ENCODE results near the gene CTSA.
"Not testable (repeated sequence)": the region's sequence is repeated elsewhere in the genome, so short reads cannot be mapped to it uniquely, and the experiment has no call there.

Gene CTSA

DNA sequence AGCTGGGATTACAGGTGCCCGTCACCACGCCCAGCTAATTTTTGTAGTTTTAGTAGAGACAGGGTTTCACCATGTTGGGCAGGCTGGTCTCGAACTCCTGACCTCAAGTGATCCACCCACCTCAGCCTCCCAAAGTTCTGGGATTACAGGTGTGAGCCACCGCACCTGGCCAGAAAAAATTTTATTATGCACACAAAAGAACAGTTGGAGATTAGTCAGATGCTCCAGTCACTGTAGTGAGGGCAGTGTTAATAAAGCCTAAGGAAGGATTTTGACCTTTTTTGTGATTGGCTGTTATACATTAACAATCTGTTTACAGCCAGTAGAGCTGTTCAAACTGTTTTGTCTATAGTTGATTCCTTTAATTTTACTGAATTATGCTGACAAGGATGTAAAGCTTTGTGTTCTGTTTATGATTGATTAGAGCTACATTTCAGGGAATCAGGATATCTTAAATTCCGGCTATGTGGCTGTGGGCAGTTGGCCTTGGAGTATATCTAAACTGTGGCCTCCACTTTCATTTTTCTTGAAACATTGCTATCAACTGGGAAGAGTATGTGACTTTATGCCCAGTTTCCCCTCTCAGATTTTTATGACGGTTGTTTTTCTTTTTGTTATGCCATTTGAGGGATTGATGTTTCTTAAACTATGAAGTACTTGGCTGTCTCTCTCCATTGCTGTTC lies 23.9 kb upstream of the CTSA start:
- no peak for DNase-seq

DNA sequence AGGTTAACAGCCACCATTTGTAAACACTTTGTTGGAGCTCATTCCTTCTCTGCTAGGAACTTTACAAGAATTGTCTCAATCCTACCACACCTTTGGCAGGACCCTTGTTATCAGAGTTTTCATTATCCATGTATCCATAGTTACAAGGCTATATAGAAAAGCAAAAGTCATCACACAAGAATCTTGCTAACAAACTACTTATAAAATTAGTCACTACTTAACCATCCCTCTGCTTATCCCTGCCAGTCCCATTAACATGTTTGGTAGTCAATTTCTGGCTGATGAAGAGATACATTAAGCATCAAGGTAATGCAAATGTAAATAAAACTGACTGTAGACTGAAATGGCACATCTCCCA lies 23.3 kb upstream of the CTSA start:
- DNase-seq: no peak

DNA sequence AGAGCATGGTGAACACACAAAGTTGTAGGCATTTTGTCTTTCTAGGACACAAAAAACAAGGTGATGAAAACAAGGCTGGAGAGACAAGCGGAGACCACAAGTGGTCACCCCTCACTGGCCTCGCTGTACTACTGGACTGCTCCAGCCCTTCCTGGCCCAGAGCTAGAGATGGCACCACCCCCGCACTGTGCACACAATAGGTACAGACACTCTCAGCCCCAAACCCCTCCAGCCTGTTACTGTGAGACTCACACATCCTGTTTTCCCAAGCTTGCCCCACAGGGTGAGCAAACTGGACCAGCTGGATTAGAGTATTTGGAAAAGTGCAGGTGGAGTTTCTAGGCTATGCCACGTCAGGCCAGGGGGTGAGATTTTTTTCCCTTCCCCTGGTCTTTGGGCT lies 18.5 kb upstream of the CTSA start:
- no peak for DNase-seq

DNA sequence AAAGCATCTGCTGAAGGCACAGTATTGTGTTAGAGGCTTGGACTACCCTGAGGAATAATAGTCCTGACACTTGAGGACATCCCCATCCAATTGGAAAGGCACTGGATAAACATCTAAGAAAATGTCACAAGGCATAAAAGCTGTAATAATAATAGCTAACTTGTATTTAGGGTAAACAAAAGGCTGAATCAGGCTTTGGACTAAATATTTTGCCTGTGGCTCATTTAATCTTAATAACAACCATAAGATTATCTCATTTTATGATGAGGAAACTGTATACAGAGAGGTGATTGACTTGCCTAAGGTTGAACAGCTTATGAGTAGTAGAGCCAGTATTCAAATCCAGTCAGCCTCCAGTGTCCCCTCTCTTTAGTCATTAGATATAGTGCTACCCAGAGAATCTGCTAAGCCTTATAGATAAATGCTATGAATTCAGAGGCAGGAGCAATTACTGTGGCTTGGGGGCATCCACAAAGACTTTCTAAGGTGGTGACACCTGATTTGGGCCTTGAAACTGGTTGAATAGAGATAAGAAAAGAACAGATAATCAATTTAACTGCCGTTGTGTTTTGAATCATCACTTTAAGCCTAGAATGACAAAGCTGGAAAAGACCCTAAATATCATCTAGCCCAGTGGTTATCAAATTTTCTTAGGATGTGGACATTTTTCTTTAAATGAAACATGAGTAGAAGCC lies 17.6 kb upstream of the CTSA start:
- DNase-seq: no peak

DNA sequence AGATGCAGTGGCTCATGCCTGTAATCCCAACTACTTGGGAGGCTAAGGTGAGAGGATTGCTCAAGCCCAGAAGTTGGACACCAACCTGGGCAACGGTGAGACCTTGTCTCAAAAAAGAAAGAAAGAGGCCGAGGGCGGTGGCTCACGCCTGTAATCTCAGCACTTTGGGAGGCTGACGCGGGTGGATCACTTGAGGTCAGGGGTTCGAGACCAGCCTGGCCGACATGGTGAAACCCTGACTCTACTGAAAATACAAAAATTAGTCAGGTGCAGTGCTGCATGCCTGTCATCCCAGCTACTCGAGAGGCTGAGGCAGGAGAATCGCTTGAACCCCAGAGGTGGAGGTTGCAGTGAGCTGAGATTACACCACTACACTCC lies 17.0 kb upstream of the CTSA start:
- DNase-seq: not testable (repeated sequence)

DNA sequence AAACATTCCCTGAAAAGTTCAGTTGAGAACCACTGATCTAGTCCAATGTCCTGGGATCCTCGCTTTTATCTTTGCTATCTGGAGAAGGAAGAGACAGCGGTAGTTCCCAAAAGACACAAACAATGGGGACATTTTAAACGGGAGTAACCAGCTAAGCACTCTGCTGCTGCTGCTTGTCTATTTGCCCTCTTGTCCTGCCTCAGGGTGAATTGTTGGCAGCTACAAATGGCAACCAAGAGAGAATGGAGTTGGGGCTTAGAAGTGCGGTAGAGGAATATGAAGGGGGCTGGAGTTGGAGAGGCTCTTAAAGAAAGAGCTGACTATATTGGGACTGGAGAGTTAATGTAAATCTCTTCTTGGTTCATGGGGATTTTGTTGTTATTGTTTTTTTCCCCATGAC lies 16.6 kb upstream of the CTSA start:
- DNase-seq: no peak

DNA sequence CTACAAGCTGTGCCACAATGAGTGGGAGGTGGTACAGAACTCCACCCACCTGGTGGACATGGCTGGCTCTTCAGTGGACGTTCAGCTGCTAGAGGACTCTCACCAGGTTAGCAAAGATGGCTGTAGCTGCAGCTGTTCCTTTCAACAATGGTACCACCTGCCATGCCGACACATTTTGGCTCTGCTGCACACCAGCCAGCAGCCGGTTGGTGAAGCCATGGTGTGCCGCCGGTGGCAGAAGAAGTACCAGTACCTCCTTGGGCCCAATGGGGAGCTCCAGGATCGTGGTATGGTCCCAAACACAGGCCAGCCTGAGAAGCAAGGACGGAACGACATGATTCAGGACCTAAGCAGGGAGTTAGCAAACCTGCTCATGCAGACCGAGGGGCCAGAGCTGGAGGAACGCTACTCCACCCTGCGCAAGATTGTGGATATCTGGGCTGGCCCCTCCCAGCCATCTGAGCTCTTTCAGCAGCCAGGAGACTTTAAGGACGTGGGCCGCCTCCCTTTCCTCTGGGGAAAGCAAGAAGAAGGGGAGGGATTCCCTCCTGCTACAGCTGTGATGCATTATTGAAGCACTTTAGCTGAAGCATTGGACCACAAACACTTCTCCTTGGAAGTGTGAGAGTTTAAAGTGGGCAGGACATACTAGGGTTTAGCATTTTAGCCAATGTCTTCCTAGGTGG lies 12.9 kb upstream of the CTSA start:
- no peak for DNase-seq

DNA sequence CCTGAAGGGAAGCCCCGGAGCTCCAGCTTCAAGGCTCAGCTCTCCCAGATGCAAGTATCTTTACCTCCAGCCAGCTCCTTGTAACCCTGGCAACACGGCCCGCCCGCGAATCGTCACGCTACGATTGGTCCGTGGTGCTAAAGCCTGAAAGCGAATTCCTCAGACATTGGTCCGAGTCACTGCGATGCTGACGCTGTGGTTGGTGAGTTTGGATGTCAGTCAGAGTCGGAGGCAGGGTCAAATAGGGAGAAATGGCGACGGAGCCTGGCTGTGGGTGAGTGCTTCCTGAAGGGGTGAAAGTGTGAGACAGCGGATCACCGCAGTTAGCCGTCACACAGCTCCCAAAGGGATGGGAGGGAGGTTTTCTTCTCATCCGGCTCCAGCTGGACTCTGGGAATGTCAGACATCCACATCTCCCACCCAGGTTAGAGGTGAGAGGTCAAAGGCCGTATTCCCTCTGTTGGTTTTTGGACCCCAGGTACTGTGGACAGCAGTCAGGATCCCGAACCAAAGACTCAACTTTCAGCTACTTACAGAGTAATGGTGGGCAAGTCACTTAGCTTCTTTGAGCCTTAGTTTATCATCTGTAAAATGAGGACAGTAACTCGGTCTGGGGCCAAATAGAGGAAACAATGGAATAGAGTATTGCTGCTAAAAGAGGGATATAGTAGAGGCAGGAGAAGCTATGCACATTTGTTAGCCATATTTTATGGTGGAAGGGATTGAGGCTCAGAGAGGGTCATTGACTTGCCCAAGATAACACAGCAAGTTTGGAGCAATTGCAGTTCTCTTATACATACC lies 9.9 kb upstream of the CTSA start, which contains the start of gene ZSWIM1:
TSS of gene ZSWIM1 (plus strand) at position 240 of the 801 bp plus-strand sequence. CDS start 1,366 bp downstream, outside the sequence.
- DNase-seq: peak; percentile 90

DNA sequence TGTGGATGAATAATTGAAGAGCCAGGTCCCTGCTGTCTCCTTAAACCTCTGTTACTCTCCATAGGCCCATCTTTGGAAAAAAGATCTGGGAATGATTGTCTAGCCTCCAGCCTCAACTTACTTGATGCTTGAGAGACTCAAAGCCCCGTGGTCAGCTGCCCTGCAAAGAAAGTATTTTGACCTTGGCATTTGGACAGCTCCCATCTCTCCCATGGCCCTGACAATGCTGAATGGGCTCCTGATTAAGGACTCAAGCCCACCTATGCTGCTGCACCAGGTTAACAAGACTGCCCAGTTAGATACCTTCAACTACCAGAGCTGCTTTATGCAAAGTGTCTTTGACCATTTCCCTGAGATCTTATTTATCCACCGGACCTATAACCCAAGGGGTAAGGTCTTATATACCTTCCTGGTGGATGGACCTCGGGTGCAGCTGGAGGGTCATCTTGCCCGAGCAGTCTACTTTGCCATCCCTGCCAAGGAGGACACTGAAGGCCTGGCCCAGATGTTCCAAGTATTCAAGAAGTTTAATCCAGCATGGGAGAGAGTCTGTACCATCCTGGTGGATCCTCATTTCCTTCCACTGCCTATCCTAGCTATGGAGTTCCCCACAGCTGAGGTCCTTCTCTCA lies 8.6 kb upstream of the CTSA start:
- DNase-seq: no peak

DNA sequence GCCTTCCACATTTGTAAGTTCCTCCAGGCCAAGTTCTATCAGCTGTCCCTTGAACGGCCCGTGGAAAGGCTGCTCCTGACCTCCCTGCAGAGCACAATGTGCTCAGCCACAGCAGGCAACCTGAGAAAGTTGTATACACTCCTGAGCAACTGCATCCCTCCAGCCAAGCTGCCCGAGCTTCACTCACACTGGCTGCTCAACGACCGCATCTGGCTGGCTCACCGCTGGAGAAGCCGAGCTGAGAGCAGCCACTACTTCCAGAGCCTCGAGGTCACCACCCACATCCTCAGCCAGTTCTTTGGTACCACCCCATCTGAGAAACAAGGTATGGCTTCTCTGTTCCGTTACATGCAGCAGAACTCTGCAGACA lies 8.1 kb upstream of the CTSA start:
- no peak for DNase-seq

DNA sequence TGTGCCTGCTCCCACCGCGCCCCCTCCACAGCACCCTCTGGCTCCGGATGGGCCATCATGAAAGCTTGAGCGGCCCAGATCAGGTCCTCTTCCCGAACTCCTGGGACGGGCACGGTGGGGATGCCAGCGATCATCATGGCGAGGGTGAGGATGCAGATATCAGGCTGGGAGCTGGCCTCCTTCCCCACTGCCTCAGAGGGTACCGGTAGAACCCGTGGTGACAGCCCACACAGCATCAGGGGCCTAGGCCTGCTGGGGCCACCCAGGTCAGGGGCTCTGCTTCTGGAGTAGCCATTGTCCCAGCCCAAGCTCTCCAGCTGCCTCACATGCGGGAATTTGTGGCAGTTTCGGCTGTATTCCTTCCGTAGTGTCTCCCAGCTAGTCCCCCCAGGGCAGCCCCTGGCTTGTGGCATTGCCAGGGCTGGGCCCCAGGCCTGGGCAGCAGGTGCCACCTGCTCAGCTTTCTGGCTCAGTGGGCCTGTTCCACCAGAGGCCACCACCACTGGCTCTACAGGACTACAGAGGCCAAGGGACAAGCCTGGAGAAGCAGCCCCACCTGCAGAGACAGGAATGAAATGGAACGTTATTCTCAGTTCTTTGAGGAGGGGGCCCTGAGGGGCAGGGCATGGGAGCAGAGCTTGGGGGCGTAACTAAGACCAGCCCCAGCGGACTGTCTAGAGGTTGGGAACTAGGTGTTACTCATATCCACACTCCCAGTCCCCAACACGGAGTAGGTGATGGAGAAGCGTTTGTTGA lies 4.4 kb upstream of the CTSA start:
- DNase-seq: no peak

DNA sequence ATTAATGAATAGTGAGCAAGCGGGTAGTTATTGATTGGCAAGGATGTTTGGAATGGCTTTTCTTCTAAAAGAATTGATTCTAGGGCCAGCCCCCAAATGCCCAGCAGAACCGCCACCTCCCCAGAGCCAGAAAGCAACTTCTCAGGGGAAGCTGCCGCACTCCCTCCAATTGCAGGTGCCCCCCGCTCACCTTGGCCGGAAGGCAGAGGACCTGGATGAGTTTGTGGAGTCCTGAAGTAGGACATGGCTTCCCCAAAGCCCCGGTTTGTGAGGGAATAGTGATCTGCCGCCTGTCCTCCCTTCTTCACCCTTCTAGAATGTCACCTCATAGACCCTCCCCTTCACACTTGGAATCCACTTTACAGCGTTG lies 3.8 kb upstream of the CTSA start, which contains the start of gene SPATA25:
TSS of gene SPATA25 (minus strand) at position 277 of the 370 bp plus-strand sequence. CDS start at position 245, 32 bp downstream.
- DNase-seq: no peak

DNA sequence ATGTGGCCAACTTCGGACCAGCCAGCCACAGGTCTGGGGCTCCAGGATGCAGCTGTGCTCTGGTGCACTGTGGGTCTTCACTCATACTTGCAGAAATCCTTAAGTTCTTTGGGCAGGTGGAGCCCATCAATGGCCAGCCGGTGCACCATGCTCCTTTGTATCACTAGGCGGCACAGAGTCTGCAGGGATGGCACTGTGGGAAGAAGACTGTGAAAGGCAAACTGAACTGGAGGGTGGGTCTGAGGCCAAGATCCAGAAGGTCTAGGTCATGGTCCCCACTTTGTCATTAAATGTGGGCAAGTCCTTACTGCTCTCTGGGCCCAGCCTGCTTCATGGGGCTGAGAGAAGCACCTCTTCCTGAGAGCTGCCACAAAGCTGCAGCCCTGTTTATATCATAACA lies 2.5 kb upstream of the CTSA start:
- DNase-seq: no peak

DNA sequence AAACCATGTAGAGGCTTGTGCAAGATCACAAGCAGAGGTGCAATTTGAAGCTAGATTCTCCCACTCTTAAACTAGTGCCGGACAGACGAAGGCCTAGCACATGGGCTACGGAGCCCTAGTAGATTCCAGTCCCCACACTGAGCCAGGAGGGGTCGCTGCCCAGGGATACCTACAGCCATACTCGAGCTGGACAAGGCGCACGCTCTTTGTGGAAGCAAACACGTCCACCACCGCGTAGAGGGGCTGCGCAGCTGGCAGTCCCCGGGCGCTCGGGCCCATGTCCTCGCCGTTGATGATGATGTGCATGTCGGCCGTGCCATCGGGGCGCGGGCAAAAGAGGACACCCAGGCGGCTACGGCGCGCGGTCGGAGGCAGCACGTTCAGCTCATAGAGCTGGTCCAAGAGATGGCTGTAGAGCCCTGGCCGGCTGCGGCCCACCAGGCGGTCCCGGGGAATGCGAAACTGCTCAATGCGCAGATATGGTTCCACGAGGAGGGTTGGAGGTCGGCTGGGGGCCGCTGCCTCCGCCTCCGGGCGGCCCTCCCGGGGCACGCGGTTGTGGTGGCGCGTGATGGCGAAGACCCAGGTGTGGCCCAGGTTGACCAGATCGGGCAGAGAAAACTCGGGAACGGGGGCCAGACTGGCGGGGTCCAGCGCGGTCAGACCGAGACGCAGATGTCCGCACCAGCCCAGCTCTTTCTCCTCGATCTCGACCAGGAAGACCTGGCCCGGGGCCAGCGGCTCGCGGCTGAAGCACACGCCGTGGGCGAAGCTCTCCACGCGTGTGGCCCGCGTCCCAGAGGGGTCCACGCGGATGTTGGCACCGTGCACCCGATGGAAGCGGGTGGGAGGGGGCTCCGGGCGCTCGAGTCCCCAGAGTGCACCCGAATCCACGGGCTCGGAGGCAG lies 804 bp upstream of the CTSA start:
- DNase-seq: peak; percentile 50

DNA sequence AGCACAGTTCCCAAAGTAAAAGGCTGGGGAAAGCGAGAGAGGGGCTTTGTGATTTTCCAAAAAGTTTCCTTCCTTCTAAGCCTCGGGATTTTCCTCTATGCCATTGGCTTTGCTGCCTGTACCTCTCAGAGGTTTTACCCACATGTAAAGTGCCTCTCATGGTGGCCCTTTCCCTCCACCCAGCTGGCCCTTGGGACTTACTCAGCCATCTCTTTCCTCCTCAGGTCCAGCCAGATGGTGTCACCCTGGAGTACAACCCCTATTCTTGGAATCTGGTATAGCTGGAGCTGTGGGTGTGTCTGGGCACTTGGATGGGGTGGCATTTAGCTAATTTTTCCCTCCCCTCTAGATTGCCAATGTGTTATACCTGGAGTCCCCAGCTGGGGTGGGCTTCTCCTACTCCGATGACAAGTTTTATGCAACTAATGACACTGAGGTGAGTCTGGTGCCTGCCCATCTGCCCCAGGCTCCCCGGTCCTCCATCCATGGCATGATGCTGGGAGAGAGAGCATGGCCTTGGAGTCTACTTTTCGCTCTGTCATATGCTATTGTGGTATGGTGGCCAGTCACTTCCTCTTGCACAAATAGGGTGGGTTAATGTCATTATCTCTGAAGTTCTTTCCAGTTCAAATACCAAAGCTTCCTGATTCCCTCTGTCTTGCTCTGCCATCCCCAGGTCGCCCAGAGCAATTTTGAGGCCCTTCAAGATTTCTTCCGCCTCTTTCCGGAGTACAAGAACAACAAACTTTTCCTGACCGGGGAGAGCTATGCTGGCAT lies 1.1 kb downstream of the CTSA start:
- DNase-seq: no peak

DNA sequence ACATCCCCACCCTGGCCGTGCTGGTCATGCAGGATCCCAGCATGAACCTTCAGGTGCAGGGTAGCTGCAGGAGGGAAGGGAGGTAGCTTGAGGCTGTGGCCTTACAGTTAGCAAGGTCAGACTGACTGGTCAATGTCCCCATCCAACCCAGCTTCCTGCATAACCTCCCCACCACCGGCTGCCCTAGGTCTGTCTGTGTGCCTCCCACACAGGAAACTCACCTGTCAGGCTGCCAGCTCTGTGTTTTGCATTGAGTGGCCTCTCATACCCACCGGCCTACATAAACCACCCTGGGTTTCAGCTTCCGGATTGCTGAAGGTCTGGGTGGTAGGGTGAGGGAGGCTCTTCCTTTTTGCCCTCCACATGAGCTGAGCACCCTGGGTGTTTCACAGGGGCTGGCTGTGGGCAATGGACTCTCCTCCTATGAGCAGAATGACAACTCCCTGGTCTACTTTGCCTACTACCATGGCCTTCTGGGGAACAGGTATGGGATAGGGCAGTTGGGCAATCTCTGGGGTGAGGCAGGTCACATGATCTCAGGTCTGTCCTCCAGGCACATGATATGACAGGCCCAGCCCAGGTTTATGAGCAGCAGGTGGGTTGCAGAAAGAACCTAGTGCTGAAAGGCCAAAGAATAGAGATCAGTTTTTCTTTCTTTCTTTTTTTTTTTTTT lies 1.8 kb downstream of the CTSA start:
- no peak for DNase-seq

DNA sequence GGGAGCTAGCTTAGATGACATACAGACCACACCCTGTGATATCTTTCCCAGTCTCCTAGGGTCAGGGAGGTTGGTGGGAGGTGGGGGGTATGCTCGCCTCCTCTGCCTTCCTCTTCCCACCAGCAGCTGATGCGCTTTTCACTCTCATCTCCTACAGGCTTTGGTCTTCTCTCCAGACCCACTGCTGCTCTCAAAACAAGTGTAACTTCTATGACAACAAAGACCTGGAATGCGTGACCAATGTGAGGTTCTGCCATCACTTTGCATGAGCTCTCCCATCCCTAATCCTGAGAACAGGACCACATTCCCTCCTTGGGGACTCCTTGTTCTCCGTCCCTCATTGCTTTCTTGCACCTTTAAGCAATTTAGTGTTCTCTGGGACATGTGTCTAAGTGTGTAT lies 2.7 kb downstream of the CTSA start:
- no peak for DNase-seq

DNA sequence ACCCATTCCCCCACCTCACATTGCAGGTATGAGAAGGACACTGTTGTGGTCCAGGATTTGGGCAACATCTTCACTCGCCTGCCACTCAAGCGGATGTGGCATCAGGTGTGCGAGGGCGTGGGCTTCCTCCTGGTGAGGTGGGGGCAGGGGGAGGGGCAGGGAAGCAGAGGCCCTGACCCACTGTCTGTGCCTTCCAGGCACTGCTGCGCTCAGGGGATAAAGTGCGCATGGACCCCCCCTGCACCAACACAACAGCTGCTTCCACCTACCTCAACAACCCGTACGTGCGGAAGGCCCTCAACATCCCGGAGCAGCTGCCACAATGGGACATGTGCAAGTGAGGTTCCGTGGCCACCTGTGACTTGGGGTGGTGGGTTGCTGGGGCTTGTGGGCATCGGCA lies 3.7 kb downstream of the CTSA start:
- no peak for DNase-seq

DNA sequence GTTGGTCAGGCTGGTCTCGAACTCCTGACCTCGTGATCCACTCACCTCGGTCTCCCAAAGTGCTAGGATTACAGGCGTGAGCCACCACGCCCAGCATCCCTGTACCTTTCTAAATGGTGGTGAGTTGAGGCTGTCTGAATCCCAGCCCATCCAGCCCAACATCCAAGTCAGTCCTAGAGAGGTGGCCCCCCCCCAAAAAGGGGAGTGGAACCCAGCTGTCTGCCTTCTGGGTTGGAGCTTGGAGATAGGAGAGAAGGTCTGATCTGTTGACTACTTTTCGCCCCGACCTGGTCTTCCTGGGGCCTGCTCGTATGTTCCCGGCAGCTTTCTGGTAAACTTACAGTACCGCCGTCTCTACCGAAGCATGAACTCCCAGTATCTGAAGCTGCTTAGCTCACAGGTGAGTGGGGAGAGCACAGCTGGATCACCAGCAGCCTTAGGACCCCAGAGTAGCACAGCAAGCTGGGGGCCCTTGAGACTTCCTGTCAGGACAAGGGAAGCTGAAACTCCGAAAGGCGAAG lies 5.6 kb downstream of the CTSA start:
- no peak for DNase-seq

Data from SHP77 treated with DMSO at 0.1 percent for 48 hours (cell line).